DLD1 (cell line): ENCODE data around the gene PDE8B.
"Not testable (repeated sequence)": the region's sequence is repeated elsewhere in the genome, so short reads cannot be mapped to it uniquely, and the experiment has no call there.

ENCODE experiments used
- in situ Hi-C: cut with HindIII; loops from 2 replicates; pipeline ENCODE4 v1.10.0; 2017; ENCODE audit warnings: low sequenced_read_pairs

Gene PDE8B

GRCh38 chr5:77427998-77428397 is 217.5 kb downstream of the PDE8B start:
- in situ Hi-C loops, result no loop called here

- in situ Hi-C loops, result no loop called here
Measured at GRCh38 chr5:77428526-77428925, 218.0 kb downstream of the PDE8B start.

- in situ Hi-C loops, result no loop called here
Measured at GRCh38 chr5:77430726-77431125, 220.2 kb downstream of the PDE8B start.

GRCh38 chr5:77431286-77431685 is 220.8 kb downstream of the PDE8B start:
- in situ Hi-C loops, result no loop called here

- in situ Hi-C loops, result no loop called here
Measured at GRCh38 chr5:77431719-77432118, 221.2 kb downstream of the PDE8B start.

GRCh38 chr5:77437194-77437593 is 226.7 kb downstream of the PDE8B start:
- in situ Hi-C loops, result no loop called here

- in situ Hi-C loops, result no loop called here
Measured at GRCh38 chr5:77438071-77438470, 227.6 kb downstream of the PDE8B start.

- in situ Hi-C loops, result no loop called here
Measured at GRCh38 chr5:77443670-77444069, 233.2 kb downstream of the PDE8B start.

- in situ Hi-C loops, result no loop called here
Measured at GRCh38 chr5:77444356-77444755, 233.9 kb downstream of the PDE8B start.

GRCh38 chr5:77448831-77449230 is 238.4 kb downstream of the PDE8B start:
- in situ Hi-C loops, result no loop called here

- in situ Hi-C loops, result no loop called here
Measured at GRCh38 chr5:77449277-77449676, 238.8 kb downstream of the PDE8B start.

GRCh38 chr5:77449981-77450380 is 239.5 kb downstream of the PDE8B start:
- in situ Hi-C loops, result no loop called here

- in situ Hi-C loops, result no loop called here
Measured at GRCh38 chr5:77452351-77452750, 241.9 kb downstream of the PDE8B start.

GRCh38 chr5:77454123-77454522 is 243.6 kb downstream of the PDE8B start:
- in situ Hi-C loops, result no loop called here

GRCh38 chr5:77461287-77461686 is 250.8 kb downstream of the PDE8B start:
- in situ Hi-C loops, result no loop called here

- in situ Hi-C loops, result no loop called here
Measured at GRCh38 chr5:77463905-77464304, 253.4 kb downstream of the PDE8B start.

- in situ Hi-C loops, result not testable (repeated sequence)
Measured at GRCh38 chr5:77468875-77469274, 258.4 kb downstream of the PDE8B start.

- in situ Hi-C loops, result not testable (repeated sequence)
Measured at GRCh38 chr5:77475041-77475440, 264.6 kb downstream of the PDE8B start.
